Hair follicle dermal papilla cell (primary cell): ENCODE results near the gene AHSP. TPM values are rescaled to one million over a fixed set of nuclear protein-coding genes. Genes with fewer than 3 reads are reported as not detected.

ENCODE experiments used
- total RNA-seq: library from RNA; depleted of rRNA; stranded (reverse); fragments of >200 nt; gene quantifications from 2 replicates; pipeline ENCODE4 v1.2.3, GENCODE V29; 2012

AHSP gene
- not detected in 2 replicates for total RNA-seq

GRCh38 chr16:31527734-31528274, at the start of gene AHSP:
Gene AHSP, plus strand, starts transcription at chr16:31527900. Its CDS starts 240 bp downstream, at chr16:31528140.

DNA sequence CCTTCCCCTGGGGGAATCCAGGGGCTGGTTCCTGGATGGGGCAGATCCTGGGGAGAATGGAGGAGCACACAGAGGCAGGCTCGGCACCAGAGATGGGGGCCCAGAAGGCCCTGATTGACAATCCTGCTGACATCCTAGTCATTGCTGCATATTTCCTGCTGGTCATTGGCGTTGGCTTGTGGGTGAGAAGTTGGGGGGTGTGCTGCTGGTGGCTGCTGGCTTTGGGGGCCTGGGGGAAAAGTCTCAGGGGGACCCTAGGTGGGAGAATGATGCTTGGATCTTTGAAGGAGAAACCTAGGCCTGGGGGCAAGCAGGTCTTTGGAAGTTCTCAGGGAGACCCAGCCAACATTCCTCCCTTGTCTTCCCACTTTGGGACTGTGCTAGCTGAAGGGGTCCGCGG, 44.6 kb upstream of the AHSP start, which contains the start of gene SLC5A2:
SLC5A2 (plus strand) TSS at position 43 of the 400 bp plus-strand sequence; CDS start at position 57, 14 bp downstream.

GRCh38 chr16:31507929-31508705, 19.6 kb upstream of the AHSP start, which contains the start of gene RUSF1:
Gene RUSF1, minus strand, starts transcription at chr16:31508391. Its CDS starts 18 bp downstream, at chr16:31508373.

Other genes starting within 250 kb of the AHSP start
- not detected in 2 replicates for gene ITGAX, start 172.7 kb upstream of the AHSP start, total RNA-seq
- gene ITGAD, start 134.6 kb upstream of the AHSP start, total RNA-seq: not detected in 2 replicates
- gene COX6A2, start 99.5 kb upstream of the AHSP start, total RNA-seq: not detected in 2 replicates
- gene ZNF843, start 85.1 kb upstream of the AHSP start, total RNA-seq: 1.3 and 2.3 TPM in 2 replicates
- gene ARMC5, start 68.4 kb upstream of the AHSP start, total RNA-seq: 13.6 and 14.9 TPM in 2 replicates
- 139 and 141 TPM in 2 replicates for gene TGFB1I1, start 55.7 kb upstream of the AHSP start, total RNA-seq
- not detected in 2 replicates for gene SLC5A2, start 44.8 kb upstream of the AHSP start, total RNA-seq
- 70.4 and 73.7 TPM in 2 replicates for gene RUSF1, start 19.5 kb upstream of the AHSP start, total RNA-seq